Measurements from ENCODE around the gene GREB1L.

GREB1L gene

DNA sequence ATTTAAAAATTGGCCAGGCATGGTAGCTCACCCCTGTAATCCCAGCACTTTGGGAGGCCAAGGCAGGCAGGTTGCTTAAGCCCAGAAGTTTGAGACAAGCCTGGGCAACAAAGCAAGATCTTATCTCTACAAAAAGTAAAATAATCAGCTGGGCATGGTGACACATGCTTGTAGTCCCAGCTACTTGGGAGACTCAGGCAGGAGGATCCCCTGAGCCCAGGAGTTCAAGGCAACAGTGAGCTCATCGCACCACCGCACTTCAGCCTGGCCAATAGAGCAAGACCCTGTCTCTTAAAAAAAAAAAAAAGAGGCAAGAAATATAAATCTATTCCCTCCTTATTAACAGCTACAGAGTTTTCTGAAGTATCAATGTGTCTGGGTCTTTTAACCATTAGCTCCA is 306.6 kb downstream of the GREB1L start:
- Mint-ChIP-seq H3K4me3 (no peak overlapping the region), H3K9me3 (peaks cover 8 to 14% of the 10 kb centered on the region in 2 donors), H3K27me3 (no peaks in the 10 kb centered on the region), H3K27ac (peak overlapping the region in 1 of 2 donors; percentile 42), H3K4me1 (peaks cover 13% of the 10 kb centered on the region)
- no peak for ATAC-seq
- no peak for DNase-seq

- peaks cover 13% of the 10 kb centered on the region for H3K4me1 Mint-ChIP-seq
- H3K9me3 Mint-ChIP-seq: peaks cover 8 to 14% of the 10 kb centered on the region in 2 donors
- H3K4me3 Mint-ChIP-seq: no peak overlapping the region
- no peaks in the 10 kb centered on the region for H3K27me3 Mint-ChIP-seq
- DNase-seq (no peak), ATAC-seq (no peak)
- no peak overlapping the region for H3K27ac Mint-ChIP-seq
Observed at GRCh38 chr18:21550510-21550970, 308.5 kb downstream of the GREB1L start.

- Mint-ChIP-seq H3K9me3 (peaks cover under 1 to 2% of the 10 kb centered on the region in 2 donors), H3K27ac (peak overlapping the region in 1 of 2 donors; percentile 25), H3K4me3 (no peak overlapping the region), H3K4me1 (peaks cover 2% of the 10 kb centered on the region), H3K27me3 (no peaks in the 10 kb centered on the region)
- ATAC-seq (no peak), DNase-seq (no peak)
Observed at GRCh38 chr18:21557607-21558253, 315.7 kb downstream of the GREB1L start.

DNA sequence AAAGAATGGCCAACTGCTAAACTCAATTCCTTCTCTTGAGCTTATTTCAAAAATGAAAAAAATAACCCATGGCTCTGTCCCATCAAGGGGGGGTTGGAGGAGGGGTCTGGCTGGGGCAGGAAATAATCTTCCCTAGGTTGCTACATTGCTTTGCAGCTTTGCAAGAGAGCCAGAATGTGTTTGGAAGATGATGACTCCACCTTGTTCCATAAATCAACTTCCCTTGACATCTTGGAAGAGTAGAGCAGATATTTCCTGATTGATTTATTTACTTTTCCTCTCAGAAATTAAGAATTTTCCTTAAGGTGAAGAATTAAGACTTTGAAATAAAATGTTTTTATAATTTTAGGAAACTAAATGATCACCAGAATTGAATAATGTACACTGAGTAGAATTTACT is 317.2 kb downstream of the GREB1L start:
- Mint-ChIP-seq H3K27me3 (no peaks in the 10 kb centered on the region), H3K27ac (no peak overlapping the region), H3K9me3 (no peaks in the 10 kb centered on the region), H3K4me3 (no peak overlapping the region), H3K4me1 (no peaks in the 10 kb centered on the region)
- DNase-seq (no peak), ATAC-seq (no peak)

- no peaks in the 10 kb centered on the region for H3K4me1 Mint-ChIP-seq
- no peak overlapping the region for H3K4me3 Mint-ChIP-seq
- no peak overlapping the region for H3K27ac Mint-ChIP-seq
- ATAC-seq (no peak), DNase-seq (no peak)
- H3K27me3 Mint-ChIP-seq: no peaks in the 10 kb centered on the region
- H3K9me3 Mint-ChIP-seq: no peaks in the 10 kb centered on the region
Observed at GRCh38 chr18:21571772-21572171, 329.7 kb downstream of the GREB1L start.

Data from stimulated activated naive CD8-positive, alpha-beta T cell treated with anti-CD3 and anti-CD28 coated beads, Interleukin-15, amount 100 ng/mL, for 72 hours (primary cell).